GM21619 (cell line): ENCODE data around the gene WSB2.
A peak's percentile ranks its signal among the peaks of the same experiment; 100 is the strongest.
"Not testable (repeated sequence)": the region's sequence is repeated elsewhere in the genome, so short reads cannot be mapped to it uniquely, and the experiment has no call there.

Experiments used
- ATAC-seq: cut with Tn5 transposase; IDR thresholded peaks from one replicate; pipeline ENCODE4 v1.9.1; 2021; ENCODE audit not compliant: unreplicated experiment

WSB2 gene

DNA sequence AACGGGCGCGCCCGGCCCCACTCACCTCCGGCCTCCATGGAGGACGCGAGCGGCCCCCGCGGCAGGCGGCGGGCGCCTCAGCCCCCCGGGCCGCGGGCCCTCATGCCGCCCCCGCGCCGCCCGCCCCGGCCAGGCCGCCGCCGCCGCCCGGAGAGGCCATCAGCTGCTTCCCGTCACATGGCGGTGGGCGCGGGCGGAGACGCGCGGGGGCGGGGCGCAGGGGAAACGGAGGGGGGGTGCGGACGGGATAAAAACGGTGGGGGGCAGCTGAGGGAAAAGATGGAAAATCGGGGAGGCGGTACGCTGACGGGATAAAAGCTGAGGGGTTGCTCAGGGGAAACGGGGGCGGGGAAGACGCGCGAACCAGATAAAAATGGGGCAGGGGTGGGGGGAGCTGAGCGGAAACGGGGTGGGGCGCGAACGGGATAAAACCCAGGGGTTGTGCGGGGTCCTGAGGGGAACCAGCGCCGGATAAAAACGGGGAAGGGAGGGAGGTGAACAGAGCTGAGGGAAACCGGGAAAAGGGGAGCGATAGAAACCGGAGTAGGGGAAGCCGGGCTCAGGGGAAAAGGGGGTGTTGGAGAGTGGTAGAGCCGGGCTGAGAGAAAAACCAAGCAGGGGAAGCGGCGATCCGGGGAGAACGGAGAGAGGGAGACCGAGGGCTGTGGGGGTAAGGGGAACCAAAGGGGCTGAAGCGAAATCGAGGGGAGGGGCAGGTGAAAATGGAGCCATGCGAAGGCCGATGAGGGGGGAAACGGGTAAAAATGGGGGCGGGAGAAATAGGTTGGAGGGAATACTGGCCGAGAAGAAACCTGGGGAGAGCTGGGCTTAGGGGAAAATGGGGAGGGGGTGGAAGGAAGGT is at the start of gene WSB2:
TSS of gene WSB2 (minus strand) at position 169 of the 862 bp plus-strand sequence. CDS start at position 38, 131 bp downstream.
- peak; percentile 41 for ATAC-seq

DNA sequence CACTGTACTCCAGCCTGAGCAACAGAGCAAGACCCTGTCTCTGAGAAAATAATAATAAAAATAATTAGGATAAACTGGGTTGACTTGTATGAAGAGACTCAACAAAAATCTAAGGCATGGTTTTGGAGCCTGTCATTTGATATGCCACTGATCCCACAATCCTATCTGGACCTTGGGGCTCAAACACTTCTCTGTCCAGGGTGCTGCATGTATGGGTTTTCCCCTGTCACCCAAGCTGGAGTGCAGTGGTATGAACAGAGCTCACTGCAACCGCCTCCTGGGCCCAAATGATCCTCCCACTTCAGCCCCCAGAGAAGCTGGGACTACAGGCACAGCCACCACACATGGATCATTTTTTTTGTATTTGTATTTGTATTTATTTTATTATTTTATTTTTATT is 48.1 kb upstream of the WSB2 start:
- ATAC-seq = no peak

DNA sequence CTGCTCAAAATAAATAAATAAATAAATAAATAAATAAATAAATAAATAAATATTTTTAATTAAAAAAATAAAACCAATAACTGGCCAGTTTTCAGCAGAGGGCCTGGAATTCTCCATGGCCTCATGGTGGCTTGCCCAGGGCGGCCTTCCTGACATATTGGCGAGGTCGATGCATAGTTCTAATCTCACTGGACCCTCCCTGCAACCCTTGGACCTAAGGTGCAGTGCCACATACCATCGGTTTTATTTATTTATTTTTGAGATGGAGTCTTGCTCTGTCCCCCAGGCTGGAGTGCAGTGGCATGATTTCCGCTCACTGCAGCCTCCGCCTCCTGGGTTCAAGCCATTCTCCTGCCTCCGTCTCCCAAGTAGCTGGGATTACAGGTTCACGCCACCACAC is 46.7 kb upstream of the WSB2 start:
- ATAC-seq = no peak

DNA sequence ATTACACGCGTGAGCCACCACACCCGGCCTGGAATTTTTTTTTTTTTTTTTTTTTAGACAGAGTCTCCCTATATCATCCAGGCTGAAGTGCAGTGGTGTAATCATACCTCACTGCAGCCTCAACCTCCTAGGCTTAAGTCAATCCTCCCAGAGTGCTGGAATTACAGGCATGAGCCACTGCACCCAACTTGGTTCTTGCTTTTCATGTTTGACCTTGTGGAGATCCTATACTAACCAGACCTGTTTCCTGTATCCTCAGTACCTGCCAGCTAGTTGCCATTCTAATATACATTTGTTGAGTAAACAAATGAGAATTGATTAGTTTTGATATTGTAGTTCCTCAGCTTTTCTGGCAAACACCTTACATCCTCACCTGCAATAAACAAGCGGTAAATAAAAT is 46.0 kb upstream of the WSB2 start:
- ATAC-seq = no peak

DNA sequence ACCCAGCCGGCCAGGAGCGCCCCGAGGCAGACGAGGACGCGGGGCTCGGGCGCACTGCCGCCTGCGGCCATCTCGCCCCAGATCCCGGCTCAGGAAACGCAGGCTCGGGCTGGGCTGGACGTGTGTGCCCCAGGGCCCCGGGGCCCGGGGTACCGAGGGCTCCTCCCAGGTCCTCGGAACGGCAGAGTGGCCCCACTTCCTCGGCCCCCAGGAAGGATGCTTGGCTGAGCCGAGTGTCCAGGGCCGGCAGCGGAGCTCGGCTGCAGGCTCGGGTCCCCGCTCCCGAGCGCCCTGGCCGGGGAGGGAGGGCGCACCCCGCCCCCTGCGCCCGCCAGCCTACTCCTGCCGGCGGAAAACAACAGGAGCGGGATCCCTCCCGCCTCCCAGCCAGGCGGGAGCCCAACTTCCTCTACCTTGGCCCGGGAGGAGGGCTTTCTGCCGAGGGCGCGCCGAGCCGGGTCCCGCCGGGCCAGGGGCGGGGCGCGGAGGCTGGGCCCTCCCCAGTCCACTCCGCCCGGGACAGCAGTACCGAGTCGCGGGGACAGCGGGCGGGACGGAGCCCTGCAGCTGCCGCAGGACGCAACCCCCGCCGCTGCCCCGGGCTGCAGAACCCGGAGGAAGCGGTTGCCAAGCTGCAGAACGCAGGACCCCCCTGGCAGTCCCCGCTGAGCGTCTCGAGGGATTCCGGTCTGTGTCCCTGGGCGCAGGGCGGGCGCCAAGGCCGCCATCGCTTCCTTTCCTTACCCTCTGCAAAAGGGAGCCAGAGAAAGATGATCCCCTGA is 42.8 kb upstream of the WSB2 start, which contains the start of gene VSIG10:
TSS of gene VSIG10 (minus strand) at position 411 of the 782 bp plus-strand sequence. CDS start at position 71, 340 bp downstream.
- peak; percentile 42 for ATAC-seq

DNA sequence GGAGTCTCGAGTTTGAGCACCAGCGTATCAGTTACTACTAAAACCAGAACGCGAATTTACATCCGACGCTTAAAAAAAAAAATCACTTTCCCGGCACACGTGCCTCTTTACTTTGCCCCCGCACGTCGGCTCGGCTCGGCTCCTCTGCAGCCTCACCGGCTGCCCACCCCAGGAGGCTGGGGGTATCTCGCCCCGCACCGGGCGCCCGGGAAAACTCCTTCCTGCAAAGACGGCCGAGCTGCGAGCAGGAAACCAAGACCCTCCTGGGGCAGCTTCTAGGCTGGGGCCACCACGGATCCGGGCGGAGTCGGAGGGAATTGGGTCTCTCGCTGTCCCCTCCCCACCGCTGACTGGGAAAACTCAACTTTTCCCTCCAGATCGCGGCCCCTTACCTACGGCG is 42.2 kb upstream of the WSB2 start:
- ATAC-seq = no peak

DNA sequence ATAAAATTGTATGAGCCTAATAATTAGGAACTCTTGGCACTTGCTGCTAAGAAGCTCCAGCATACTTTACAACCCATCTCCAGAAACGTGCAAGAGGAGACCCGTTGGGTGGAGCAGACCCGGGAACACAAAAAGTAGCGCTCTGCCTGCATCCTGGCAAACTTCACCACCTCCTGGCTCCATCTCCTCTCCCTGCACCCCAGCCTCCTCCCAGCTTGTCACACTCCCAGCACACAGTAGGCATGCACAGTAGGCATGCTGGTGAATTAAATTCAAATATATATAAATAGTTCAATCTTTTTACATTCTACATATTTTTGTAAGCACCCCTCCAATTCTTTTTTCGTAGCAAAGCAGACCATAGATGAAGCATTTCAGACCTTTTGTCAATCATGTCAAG is 41.6 kb upstream of the WSB2 start:
- no peak for ATAC-seq

DNA sequence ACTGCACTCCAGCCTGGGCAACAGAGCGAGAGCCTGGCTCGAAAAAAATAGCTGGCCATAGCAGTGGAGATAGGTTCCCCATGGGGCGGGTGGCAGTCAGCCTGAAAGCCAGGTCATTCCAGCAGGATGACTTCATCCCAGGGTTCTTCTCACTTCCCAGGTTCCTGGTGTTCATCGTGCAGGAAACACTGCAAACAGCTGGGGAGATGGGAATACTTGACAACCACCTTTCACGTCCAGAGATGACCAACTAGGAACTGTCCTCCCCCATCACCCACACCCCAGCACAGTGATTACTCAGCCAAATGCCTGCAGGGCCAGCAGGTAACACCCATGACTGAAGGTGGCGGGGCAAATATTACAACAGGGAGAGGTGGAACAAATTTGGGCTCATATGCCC is 41.1 kb upstream of the WSB2 start:
- ATAC-seq = no peak

DNA sequence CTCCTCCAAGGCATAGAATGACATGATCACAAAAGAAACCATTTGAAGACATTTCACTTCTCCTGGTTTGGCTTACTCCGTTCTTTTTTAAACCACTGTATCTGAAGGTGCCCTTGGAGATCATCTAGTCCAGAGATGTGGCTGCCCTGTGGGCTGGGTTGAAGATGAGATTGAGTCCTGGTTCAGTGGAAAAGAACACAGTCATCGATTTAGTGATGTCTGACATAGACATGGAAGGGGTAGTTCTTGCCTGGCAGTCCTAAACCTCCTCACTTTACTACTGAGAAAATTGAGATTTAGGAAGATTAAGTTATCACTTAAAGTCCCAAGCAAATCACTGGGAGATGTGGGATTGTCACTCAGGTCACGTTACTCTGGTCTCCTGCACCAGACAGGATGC is 40.1 kb upstream of the WSB2 start:
- no peak for ATAC-seq

DNA sequence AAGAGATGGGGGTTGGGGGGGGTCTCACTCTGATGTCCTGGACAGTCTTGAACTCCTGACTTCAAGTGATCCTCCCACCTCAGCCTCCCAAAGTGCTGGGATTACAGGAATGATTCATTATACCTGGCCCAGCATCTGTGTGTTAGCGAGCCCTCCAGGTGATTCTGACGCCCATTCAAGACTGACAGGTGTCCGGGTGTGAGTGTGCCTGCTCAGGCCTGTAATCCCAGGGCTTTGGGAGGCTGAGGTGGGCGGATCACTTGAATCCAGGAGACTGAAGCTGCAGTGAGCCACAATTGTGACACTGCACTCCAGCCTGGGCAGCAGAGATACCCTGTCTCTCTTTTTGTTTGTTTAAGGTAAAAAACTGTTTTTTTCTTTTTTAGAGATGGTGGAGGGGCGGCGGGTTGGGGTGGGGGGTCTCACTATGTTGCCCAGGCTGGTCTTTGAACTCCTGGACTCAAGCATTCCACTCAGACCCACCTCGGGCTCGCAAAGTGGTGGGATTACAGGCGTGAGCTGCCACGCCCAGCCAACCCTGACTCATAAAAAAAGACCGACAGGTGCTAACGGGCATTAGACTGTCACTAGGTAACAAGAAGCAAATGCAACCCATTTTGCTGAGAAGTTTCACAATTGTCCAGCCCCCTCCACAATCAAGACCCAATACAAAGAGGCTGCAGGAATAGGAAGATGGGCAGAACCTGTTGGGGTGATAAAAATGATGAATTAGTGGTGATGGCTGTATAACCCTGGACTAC is 38.1 kb upstream of the WSB2 start:
- no peak for ATAC-seq

DNA sequence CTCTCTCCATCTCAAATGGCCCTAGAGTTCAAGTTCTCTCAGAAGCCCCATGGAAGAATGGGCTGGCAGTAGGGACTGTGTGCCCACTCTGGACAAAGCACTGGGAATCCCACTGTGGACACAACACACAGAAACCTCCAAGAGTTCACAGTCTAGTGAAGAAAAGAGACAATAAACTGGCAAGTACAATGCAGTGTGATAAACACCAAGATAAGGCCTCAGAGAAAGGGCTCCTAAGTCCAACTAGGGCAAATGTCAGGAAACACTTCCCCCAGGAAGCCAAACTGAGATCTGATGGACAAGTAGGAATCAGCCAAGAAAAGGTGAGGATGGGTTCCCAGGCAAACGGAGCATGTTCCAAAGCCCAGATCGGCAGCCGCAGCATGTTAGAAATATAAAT is 37.4 kb upstream of the WSB2 start:
- ATAC-seq = no peak

DNA sequence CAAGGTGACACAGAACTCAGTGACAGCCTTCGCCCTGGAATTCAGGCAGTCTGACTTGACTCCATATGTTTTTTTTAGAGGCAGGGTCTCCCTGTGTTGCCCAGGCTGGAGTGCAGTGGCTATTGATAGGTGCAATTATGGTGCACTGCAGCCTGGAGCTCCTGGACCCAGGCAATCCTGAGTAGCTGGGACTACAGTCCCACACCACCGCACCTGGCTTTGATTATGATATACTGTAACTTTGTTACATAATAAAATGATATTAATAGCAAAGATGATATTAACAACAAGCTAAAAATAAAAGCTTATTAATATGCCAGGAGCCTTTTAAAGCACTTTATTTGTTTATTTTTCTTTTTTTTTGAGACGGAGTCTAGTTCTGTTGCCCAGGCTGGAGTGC is 33.1 kb upstream of the WSB2 start:
- ATAC-seq = no peak

DNA sequence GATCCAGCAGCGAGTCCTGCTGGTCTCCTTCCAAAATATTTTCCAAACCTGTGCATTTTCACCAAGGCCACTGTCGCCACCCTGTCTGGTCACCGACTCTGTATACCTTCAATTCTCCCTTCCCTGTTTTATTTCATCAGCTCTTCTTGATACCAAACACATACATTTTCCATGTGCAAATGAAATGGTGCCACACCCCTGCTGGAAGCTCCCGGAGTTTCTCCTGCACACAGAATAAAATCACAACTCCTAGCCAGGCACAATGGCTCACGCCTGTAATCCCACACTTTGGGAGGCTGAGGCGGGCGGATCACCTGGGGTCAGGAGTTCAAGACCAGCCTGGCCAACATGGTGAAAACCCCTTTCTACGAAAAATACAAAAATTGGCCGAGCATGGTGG is 28.8 kb upstream of the WSB2 start:
- ATAC-seq = no peak

DNA sequence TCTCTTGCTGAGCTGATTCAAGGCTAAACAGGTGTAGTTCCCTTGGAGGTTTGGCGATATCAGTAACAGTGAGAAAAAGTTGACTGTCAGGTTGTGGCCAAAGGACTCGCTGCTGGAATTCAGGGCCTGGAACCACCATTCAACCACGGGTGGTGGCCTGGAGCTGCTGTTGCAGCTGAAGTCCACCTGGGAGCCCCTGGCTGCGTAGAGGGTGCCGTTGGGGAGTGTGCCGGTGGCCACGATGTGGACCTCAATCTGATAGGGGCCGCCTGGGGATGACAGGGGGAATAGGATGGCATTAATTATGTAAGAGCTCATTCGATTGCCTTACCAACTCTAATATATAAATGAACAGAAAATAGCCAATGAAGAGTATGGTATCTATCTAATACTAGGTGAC is 21.2 kb upstream of the WSB2 start:
- no peak for ATAC-seq

DNA sequence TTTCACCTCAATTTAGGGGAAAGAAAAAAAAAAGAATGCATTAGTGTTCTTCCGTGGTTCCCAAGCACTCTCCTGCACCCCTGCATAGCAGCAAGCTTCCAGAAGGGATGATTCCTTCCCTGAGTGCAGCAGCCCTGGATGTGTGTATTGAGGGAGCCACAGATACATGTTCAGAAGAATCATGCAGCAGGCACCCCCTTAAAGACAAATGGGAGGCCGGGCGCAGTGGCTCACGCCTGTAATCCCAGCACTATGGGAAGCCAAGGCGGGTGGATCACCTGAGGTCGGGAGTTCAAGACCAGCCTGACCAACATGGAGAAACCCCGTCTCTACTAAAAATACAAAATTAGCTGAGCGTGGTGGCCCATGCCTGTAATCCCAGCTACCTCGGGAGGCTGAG is 20.5 kb upstream of the WSB2 start:
- not testable (repeated sequence) for ATAC-seq

DNA sequence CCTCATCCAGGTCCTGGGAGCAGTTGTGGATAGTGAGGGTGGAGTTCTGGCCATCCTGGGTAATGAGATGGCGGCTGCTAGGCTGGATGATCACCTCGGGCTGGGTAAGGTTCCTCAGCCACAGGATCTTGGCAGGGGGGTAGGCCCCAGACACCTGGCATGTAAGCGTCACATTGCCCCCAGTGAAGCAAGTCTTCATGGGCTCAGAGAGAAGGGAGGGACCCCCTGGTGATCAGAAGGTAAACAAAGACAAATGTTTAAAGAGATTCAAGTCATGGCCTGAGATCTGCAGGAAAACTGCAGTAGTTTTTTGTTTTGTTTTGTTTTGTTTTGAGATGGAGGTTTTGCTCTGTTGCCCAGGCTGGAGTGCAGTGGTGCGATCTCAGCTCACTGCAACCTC is 12.8 kb upstream of the WSB2 start:
- no peak for ATAC-seq

DNA sequence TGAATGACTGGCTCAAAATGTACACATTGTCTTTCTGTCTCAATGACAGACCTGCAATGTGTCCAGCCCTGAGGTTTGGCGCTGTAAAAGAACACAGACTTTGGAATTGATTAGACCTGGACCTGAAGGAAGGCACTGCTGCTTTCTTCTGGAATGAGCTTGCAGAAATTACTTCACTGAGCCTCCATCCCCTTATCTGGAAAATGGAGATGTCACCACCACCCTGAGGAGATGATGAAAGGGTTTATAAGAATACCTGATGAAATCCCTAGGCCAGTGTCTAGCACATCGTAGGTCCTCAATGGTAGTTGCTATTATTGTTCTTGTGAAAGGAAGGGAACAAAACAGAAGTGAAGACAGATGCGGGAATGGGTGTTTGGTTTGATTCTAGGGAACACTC is 9.7 kb upstream of the WSB2 start:
- no peak for ATAC-seq

DNA sequence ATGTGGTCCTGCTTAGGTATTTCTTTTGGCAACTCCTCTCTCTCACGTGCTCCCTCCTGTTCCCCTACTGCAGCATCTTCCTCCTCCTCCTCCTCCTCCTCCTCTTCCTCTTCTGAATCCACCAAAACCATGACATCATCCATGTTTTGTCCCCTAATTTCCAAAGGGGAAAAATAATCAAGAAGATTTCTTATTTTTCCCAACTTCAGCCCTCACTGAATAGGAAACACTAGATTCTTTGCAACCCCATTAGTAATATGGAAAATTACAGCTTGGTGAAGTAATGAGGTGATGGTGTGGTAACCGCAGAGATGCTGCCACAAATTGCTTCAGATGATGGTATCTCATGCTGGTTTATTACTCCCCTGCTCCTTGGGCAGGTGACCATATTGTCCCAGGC is 7.5 kb upstream of the WSB2 start:
- ATAC-seq = no peak

DNA sequence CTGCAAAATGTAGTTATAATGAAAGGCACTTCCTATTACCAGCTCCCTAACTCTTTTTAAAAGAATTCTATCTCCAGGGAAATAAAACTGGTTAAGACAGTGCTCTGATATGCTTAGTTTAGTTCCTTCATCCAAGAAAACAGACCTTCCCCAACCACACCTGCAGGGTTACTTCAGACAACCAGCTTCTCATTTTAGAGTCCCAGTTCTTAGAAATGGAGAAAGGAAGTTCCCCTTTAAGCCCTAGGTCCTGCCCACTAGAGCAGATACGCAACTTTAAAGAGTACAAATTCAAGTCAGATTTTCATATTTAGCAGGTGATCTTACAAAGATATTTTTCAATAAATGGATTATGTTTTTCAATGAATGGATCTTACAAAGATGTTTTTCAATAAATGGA is 4.4 kb upstream of the WSB2 start:
- ATAC-seq = no peak

DNA sequence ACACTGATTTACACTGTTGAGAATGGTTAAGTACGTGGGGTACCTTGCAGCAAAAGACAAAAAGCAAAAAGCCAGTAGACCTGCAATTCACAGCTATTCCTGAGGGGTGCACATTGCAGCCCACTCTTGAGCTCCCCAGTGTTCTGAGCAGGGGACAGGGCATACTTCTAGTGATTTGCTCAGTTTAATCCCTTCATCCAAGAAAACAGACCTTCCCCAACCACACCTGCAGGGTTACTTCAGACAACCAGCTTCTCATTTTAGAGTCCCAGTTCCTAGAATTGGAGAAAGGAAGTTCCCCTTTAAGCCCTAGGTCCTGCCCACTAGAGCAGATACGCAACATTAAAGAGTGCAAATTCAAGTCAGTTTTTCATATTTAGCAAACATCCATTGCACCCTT is 3.6 kb upstream of the WSB2 start:
- no peak for ATAC-seq

DNA sequence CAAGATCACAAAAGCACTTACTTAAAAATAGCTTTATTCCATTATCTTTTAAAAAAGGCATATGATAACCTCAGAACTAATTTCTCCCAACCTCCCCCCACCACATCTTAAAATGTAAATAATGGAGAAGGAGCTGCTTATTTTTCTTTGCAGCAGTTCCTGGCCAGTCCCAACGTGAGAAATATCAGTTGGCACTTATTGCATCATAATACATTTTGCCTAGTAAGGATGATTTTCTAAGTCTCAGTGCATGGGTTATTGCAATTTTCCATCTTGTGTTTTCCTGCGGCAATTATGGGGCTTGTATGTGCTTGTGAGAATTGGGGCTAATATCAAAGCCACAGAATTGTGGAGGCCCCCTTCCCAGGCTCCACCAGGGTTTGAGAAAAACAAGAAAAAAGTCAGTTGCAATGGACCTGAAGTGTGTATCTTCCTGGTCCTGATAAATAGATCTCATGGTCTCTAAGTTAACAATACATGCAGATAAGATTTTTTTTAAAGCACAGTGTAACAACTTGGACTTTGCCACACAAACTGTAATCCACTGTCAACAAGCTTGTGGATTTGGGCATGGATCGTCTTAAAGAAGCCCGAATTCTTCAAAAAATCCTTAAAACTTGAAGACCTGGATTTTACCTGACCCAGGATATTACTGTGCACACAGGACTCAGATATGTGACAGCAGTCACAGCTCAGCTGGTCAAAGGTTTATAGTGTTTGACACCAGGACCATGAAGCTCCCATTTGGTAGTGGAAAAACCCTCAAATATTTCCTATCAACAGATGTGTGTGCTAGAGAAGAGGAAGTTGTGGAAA is 2.8 kb upstream of the WSB2 start:
- no peak for ATAC-seq
